Endothelial cell (in vitro differentiated cells): ENCODE data around the gene THAP9. TPM values are rescaled to one million over a fixed set of nuclear protein-coding genes. Genes with fewer than 3 reads are reported as not detected.

Experiments used
- DNase-seq: peaks from one replicate; pipeline ENCODE4 v3.0.0; 2021; ENCODE audit warnings: low spot score
- H3K27ac Mint-ChIP-seq: one replicate; pipeline ENCODE4 v1.8.0; 2021; ENCODE audit warnings: mixed read lengths, inconsistent platforms; ENCODE audit not compliant: unreplicated experiment
- H3K27me3 Mint-ChIP-seq: one replicate; pipeline ENCODE4 v1.8.0; 2021; ENCODE audit warnings: mild to moderate bottlenecking, moderate library complexity, mixed read lengths, inconsistent platforms; ENCODE audit not compliant: unreplicated experiment
- H3K36me3 Mint-ChIP-seq: one replicate; pipeline ENCODE4 v1.8.0; 2021; ENCODE audit warnings: mild to moderate bottlenecking, low read depth, mixed read lengths, inconsistent platforms; ENCODE audit not compliant: unreplicated experiment
- H3K4me1 Mint-ChIP-seq: one replicate; pipeline ENCODE4 v1.8.0; 2021; ENCODE audit warnings: mild to moderate bottlenecking, mixed read lengths, inconsistent platforms; ENCODE audit not compliant: unreplicated experiment
- H3K4me3 Mint-ChIP-seq: one replicate; pipeline ENCODE4 v1.8.0; 2021; ENCODE audit warnings: mild to moderate bottlenecking, mixed read lengths, inconsistent platforms; ENCODE audit not compliant: unreplicated experiment
- H3K9me3 Mint-ChIP-seq: one replicate; pipeline ENCODE4 v1.8.0; 2021; ENCODE audit warnings: mixed read lengths, inconsistent platforms; ENCODE audit not compliant: unreplicated experiment
- total RNA-seq: library from RNA; stranded (reverse); fragmentation: NEBNext Ultra II Directional; extraction: Animal tissue kit (Norgen Biotek cat#: 25700); gene quantifications from one replicate; pipeline ENCODE4 v1.2.1, GENCODE V29; 2021; ENCODE audit not compliant: unreplicated experiment
- TF ChIP-seq, protein P1 (sequence below): fragments of 200-600 bp; sonication (generic); IDR thresholded peaks from one replicate; pipeline ENCODE4 v1.5.0; 2021; ENCODE audit warnings: antibody characterized with exemption; ENCODE audit not compliant: unreplicated experiment

Gene THAP9
- total RNA-seq, 1 donor from 2014 or later = 5.1 TPM

GRCh38 chr4:82951196-82951595, 50.7 kb downstream of the THAP9 start:
- Mint-ChIP-seq H3K27me3 (no peaks in the 10 kb centered on the region), H3K4me1 (no peaks in the 10 kb centered on the region), H3K27ac (no peak overlapping the region), H3K9me3 (no peaks in the 10 kb centered on the region), H3K36me3 (peaks cover 4% of the 10 kb centered on the region), H3K4me3 (no peak overlapping the region)
- DNase-seq = no peak
- TF ChIP-seq, protein P1, sequence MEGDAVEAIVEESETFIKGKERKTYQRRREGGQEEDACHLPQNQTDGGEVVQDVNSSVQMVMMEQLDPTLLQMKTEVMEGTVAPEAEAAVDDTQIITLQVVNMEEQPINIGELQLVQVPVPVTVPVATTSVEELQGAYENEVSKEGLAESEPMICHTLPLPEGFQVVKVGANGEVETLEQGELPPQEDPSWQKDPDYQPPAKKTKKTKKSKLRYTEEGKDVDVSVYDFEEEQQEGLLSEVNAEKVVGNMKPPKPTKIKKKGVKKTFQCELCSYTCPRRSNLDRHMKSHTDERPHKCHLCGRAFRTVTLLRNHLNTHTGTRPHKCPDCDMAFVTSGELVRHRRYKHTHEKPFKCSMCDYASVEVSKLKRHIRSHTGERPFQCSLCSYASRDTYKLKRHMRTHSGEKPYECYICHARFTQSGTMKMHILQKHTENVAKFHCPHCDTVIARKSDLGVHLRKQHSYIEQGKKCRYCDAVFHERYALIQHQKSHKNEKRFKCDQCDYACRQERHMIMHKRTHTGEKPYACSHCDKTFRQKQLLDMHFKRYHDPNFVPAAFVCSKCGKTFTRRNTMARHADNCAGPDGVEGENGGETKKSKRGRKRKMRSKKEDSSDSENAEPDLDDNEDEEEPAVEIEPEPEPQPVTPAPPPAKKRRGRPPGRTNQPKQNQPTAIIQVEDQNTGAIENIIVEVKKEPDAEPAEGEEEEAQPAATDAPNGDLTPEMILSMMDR = no peak

DNA sequence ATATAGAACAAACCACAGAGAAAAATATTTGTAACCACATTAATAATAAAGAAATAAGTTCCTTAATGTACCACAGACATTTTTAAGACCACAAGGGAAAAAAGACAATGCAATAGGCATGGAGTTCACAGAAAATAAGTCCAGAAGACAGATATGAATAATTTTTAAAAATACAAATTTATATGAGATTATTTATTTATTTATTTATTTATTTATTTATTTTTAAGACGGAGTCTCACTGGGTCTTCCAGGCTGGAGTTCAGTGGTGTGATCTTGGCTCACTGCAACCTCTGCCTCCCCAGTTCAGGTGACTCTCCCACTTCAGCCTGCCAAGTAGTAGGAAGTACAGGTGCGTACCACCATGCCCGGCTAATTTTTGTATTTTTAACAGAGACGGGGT, 53.7 kb downstream of the THAP9 start:
- no peaks in the 10 kb centered on the region for H3K4me1 Mint-ChIP-seq
- H3K27ac Mint-ChIP-seq = no peak overlapping the region
- H3K27me3 Mint-ChIP-seq = no peaks in the 10 kb centered on the region
- H3K4me3 Mint-ChIP-seq = no peak overlapping the region
- DNase-seq = no peak
- H3K36me3 Mint-ChIP-seq = peaks cover 4% of the 10 kb centered on the region
- H3K9me3 Mint-ChIP-seq = no peaks in the 10 kb centered on the region
- TF ChIP-seq, protein P1 = no peak

GRCh38 chr4:82957045-82957444, 56.5 kb downstream of the THAP9 start:
- Mint-ChIP-seq H3K9me3 (no peaks in the 10 kb centered on the region), H3K27me3 (no peaks in the 10 kb centered on the region), H3K4me3 (no peak overlapping the region), H3K27ac (no peak overlapping the region), H3K4me1 (no peaks in the 10 kb centered on the region), H3K36me3 (peaks cover 4% of the 10 kb centered on the region)
- DNase-seq = no peak
- TF ChIP-seq, protein P1 = no peak

DNA sequence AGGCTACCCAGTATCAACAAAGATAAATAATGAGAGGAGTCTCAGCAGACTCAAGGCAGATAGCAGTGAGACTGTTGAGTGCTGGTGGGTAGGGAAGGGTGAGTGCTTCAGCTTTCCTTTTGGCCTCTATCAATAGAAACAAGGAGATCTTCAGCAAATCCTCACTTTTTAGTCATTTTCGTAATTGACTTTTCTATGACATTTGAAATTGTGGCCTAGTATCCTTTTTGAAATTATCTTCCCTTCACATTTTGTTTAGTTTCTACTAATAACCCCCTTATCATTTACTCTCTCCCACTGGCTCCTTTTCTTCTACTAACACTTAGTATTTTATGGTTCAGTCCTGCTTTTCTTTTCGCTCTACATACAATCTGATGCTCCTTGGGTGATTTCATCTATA, 65.2 kb downstream of the THAP9 start:
- Mint-ChIP-seq H3K27me3 (no peaks in the 10 kb centered on the region), H3K27ac (no peak overlapping the region), H3K9me3 (no peaks in the 10 kb centered on the region), H3K4me1 (no peaks in the 10 kb centered on the region), H3K36me3 (peaks cover 5% of the 10 kb centered on the region), H3K4me3 (no peak overlapping the region)
- DNase-seq = no peak
- TF ChIP-seq, protein P1 = no peak

GRCh38 chr4:82968972-82969371, 68.4 kb downstream of the THAP9 start:
- TF ChIP-seq, protein P1 = no peak
- H3K27me3 Mint-ChIP-seq = no peaks in the 10 kb centered on the region
- H3K4me3 Mint-ChIP-seq = no peak overlapping the region
- no peaks in the 10 kb centered on the region for H3K9me3 Mint-ChIP-seq
- H3K36me3 Mint-ChIP-seq = peaks cover 5% of the 10 kb centered on the region
- DNase-seq = no peak
- H3K4me1 Mint-ChIP-seq = no peaks in the 10 kb centered on the region
- no peak overlapping the region for H3K27ac Mint-ChIP-seq
